Activated T-cell treated with anti-CD3 and anti-CD28 coated beads, Interleukin-2, amount 50 U/mL, for 1 hour (primary cell): ENCODE results near the gene CLEC4E.
"Not testable (repeated sequence)": the region's sequence is repeated elsewhere in the genome, so short reads cannot be mapped to it uniquely, and the experiment has no call there.

Experiments
- DNase-seq: peaks from one replicate; pipeline ENCODE4 v3.0.0-alpha.2; 2020

CLEC4E gene

DNA sequence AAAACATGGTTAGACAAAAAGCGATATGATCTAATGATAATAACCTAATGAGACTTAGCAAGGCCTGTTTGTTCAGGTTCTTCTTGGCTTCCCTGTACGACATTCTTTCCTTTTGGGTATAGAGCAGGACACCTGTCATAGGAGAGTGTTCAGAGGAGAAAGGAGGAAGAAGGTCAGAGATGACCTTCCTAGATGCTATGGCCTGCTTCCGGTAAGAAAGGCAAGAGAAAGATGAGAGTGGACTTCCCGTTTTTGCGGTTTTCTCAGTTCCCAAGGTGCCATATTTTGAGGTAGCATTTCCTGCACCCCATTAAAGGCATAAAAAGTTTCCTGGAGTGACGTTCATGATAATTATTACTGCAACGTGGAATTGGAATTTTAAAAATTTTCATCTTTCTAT lies 8.7 kb downstream of the CLEC4E start:
- no peak for DNase-seq

DNA sequence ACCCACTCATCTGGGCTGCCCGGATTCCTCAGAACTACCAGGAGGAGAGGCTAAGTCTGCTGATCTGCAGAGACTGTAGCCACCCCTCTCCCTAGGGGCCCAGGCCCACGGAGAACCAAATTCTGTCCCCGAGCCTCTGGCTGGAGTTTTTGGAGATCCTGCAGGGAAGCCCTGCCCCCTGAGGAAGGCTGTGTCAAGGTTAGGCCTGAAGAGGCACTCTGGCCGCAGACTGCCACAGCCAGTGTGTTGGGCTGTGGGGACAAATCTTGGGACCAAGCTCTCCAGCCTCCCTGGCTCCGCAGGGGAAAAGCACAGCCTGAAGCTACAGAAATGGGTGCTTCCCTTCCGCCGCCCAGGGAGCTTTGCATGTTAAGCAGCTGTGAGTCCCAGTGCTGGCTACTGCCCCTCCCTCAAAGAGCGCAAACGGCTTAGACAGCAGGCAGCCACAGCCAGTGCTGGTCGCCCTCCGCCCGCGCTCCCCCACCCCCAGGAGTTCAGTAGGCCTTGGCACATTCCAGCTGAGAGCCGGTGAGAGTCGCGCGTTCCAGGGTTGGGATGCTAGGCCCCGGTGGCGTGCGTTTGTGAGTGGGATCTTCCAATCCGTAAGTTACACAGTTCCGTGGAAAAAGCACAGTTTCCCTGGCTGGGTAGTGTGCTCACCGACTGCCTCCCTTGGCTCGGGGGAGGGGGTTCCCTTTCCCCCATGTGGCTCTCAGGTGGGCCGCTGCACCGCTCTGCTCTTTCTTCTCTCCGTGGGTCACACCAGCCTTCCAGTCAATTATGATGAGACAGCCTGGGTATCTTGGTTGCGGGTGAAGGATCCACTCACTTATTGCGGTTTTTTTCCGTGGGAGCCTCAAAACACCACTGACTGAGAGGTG lies 13.2 kb downstream of the CLEC4E start:
- DNase-seq: no peak

DNA sequence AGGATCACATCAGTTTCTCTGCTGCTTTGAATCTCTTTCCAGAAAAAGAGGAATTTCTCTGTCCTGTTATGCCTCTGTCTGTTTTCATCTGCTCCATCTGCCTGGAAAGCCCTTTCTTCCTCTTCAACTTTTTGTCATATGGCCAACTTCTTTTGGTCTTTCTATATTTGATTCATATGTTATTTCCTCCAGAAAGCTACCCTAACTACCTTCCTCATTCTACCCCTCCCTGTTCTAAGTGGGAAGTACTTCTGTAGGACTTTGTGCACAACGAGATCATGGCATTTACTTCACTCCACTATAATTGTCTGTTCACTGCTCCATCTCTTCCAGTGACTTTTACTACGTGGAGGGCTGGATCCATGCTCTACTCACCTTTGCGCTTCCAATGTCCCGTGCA lies 21.5 kb downstream of the CLEC4E start:
- DNase-seq: no peak

DNA sequence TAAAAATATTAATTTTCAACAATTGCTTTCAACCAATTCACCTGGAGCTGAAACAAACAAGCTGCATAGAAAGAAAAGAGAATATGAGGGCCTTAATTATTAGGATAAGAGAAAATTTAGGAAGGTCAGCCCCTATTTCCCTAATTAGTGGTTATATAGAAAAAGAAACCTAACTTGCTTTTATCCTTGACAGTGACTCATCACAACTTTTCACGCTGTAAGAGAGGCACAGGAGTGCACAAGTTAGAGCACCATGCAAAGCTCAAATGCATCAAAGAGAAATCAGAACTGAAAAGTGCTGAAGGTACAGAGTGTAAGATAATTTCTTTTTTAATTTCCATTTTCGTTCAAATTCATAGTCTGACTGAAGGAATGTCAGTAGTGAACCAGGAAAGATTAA lies 22.7 kb downstream of the CLEC4E start:
- no peak for DNase-seq

DNA sequence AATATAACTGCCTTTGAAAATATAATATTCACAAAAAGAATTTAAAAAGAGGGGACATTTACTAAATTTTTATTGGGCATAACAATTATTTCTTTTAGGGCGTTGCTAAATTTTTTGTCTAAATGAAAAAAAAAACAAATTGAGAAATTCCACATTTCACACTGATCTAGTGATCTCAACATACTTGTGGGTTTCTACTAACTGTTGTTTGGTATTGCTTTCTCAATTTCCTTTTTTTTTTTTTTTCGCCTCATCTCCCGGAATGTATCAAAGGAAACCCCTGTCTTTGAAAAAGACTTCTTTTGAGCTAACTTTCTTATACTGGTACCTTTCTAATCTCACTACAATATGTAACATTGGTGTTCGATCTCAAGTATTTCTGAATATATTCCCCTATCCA lies 27.4 kb downstream of the CLEC4E start, which contains the start of gene CLEC4D:
Gene CLEC4D (plus strand): TSS at position 248 of the 400 bp plus-strand sequence. CDS start 230 bp downstream, outside the sequence.
- no peak for DNase-seq

DNA sequence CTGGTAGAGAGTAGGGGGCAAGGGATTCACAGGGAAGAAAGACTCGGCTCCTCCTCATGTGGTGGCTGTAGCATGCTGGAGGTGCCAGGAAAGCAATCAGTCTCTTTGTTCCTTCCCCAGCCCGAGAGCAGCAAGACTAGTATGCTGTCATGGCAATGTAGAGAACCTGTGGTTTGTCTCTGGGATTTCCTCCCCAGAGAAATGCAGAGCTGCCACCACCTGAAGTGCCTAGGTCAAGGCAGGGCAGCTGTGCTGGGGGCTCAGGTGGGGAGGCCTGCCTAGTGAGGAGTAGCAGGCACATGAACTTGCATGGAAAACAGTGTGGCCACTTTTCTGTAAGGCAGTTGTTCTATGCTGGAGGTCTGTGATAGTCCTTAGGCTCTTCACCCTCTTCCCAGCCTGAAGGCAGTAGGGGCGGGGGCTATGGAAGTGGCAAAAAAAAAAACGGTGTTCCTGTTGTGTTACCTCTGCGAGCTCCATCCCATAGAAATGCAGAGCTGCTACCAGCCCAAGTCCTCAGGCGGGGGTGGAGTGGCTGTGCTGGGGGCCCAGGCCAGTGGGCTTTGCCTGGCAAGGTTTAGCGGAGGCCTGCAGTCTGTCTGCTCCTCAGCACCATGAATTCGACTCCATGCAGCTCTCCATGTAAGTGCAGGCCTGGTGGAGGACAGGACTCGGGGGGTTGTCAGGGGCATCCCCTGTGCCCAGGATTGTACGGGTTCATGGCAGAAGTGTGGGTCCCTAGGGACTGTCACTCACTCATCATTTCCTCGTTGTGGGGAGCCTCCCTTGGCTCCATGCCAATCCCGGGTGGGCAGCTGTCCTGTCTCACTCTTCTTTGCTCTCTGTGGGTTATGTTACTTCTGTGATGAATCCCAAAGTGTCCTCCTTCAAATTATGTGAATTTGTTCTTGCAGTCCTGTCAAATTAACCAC lies 31.5 kb downstream of the CLEC4E start:
- no peak for DNase-seq

DNA sequence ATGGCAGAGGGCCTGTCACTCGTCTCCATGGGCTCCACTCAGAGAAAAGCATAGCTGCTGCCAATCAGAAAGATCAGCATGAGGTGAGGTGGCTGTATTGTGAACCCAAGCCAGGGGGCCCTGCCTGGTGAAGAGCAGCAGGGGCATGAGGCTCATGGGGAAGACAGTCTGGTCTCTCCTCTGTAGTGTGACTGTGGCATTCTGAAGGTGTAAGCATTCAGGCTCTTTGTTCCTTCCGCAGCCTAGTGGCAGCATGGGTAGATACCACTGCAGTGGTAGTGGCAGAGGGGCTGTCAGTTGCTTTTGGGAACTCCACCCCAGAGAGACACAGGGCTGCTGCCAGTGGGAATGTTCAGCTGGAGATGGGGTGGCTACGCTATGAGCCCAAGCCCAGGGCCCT lies 32.5 kb downstream of the CLEC4E start:
- DNase-seq: no peak

DNA sequence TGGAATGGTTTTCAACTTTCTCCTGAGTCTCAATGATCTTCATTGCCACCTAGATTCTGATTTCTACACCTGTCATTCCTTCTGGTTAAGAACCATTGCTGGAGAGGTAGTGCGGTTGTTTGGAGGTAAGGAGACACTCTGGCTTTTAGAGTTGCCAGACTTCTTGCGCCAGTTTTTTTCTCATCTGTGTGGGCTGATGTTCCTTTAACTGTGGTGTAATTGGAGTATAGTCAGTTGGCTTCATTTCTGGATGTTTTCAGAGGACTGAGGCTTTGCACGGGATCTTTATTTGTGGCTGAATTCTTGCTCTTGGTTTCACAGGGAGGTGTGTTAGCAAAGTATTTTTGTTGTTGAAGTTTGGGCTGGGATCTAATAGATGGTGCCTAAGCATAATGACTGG lies 33.1 kb downstream of the CLEC4E start:
- DNase-seq: no peak

DNA sequence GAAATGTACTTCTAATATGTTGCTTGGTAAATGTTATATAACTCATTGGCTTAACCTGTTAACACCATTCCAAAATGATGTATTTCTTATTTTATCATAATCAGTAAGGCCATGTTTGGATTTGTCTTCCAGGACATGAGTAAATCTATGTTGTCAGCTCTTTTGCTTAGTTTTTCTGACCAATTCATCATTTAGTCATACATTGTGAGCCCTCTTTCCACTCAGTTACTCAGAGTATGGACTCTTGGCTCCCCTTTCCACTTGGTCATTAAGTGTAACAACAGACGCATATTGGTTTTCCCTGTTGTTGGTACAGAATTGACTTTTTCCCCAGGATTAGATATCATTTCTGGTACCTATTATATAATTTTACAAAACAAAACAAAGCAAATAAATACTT lies 36.4 kb downstream of the CLEC4E start:
- no peak for DNase-seq

- no peak for DNase-seq
Measured at GRCh38 chr12:8501720-8502119, 39.0 kb downstream of the CLEC4E start.

DNA sequence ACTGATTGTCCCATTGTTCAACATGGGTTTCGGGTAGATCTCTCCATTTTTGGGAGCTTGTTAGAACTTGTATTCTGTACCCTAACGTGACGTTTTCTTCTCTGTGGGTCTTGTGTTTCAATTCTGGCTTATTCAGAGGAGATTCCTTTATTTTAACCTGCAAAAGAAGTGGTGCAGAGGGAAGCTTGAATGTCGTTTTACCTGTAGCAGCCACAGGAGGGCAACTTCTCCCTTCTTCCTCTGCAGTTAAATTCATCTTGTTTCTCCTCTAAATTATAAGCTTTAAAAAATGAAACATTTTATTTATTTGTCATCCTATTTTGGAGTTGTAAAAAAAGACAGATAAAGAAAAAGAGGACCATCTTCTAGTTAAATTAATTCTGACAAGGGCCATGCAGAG lies 41.1 kb downstream of the CLEC4E start:
- no peak for DNase-seq

DNA sequence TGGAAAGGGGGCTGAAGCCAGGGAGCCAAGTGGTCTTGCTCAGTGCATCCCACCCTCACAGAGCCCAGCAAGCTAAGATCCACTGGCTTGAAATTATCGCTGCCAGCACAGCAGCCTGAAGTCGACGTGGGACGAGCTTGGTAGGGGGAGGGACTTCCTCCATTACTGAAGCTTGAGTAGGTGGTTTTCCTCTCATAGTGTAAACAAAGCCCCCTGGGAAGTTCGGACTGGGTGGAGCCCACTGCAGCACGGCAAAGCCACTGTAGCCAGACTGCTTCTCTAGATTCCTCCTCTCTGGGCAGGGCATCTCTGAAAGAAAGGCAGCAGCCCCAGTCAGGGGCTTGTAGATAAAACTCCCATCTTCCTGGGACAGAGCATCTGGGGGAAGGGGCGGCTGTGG lies 44.6 kb downstream of the CLEC4E start:
- not testable (repeated sequence) for DNase-seq

DNA sequence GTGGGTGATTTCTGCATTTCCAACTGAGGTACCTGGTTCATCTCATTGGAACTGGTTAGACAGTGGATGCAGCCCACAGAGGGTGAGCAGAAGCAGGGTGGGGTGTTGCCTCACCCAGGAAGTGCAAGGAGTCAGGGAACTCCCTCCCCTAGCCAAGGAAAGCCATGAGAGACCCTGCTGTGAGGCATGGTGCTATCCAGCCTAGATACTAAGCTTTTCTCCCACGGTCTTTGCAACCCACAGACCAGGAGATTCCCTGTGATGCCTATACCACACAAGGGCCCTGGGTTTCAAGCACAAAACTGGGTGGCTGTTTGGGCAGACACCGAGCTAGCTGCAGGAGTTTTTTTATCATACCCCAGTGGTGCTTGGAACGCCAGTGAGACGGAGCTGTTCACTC lies 45.0 kb downstream of the CLEC4E start:
- DNase-seq: not testable (repeated sequence)

DNA sequence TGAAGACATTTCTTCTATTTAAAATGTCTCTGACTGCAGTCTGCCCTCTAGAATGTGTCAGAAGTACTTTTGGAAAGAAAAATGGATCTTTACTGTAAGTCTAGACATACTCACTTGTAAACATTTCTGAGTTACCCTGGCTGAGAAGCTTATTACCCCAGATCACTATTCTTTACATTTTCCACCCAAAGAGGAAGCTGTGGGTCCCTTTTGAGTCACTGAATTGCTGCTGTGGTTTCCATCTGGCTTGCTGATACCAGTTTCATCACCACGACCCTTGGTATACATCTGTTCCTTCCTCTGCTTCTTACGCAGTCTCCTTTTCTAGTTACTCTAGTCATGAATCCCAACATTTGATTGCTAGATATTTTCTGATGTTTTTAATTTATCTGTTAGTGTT lies 47.6 kb downstream of the CLEC4E start:
- DNase-seq: no peak

- DNase-seq: no peak
Measured at GRCh38 chr12:8491646-8492530, 48.8 kb downstream of the CLEC4E start.
